ENCODE data around the gene ESRRG. TPM values are rescaled to one million over a fixed set of nuclear protein-coding genes. Genes with fewer than 3 reads are reported as not detected.
A peak's percentile ranks its signal among the peaks of the same experiment; 100 is the strongest.

Gene ESRRG
- total and polyA plus RNA-seq, 2 of the 8 experiments (the other 6 are each of a cell fraction or from before 2014, with no cell fraction given): 0.59 to 1.4 TPM

- no peak overlapping the region for H4K5ac ChIP-seq (ENCODE audit: insufficient read length, low read depth, low read length)
- H2AFZ ChIP-seq (ENCODE audit: low read length): peak overlapping the region; percentile 9
- no peaks in the 10 kb centered on the region for H3K23me2 ChIP-seq (ENCODE audit: low read depth, low read length)
- no peak overlapping the region for H3K4me3 ChIP-seq (ENCODE audit: extremely low read depth in 1 of 4, insufficient read depth in 2 of 4, low read depth in 3 of 4, low read length in 4 of 4)
- no peak overlapping the region for H3K4me2 ChIP-seq (ENCODE audit: insufficient read depth in 1 of 2, low read depth in 2 of 2, low read length in 2 of 2)
- H2BK5ac ChIP-seq (ENCODE audit: low read depth, low read length): no peak overlapping the region
- H4K8ac ChIP-seq (ENCODE audit: extremely low read depth, insufficient read depth, low read length): no peak overlapping the region
- no peaks in the 10 kb centered on the region for H3K79me2 ChIP-seq (ENCODE audit: control insufficient read depth in 1 of 2, insufficient read depth in 2 of 2, low read length in 2 of 2)
- no peak overlapping the region for H2BK12ac ChIP-seq (ENCODE audit: low read depth, low read length)
- no peak overlapping the region for H3K23ac ChIP-seq (ENCODE audit: insufficient read length)
- no peak overlapping the region for H3K4ac ChIP-seq (replicated peaks; ENCODE audit: insufficient read length, low read depth, low read length)
- no peaks in the 10 kb centered on the region for H3K9me3 ChIP-seq (ENCODE audit: insufficient read depth in 2 of 2, low read depth in 1 of 2, low read length in 1 of 2)
- 79% methylated on average over 7 of the region's 7 CpGs; no CpG with 5 or more reads in 1 of the 2 experiments for WGBS, 2 experiments (ENCODE audit: extremely low coverage in 1 of 2, insufficient coverage in 1 of 2, insufficient read length in 1 of 2, insufficient replicate concordance in 2 of 2, low coverage in 1 of 2, low lambda C conversion rate in 2 of 2, missing lambda C conversion rate in 1 of 2)
- peaks cover 0 to 5% (median 0%) of the 10 kb centered on the region in 4 experiments; a peak in 1 of 7 replicates for H3K4me1 ChIP-seq (replicated peaks in 1 of 4; ENCODE audit: control insufficient read depth in 3 of 4, insufficient read depth in 4 of 4, low read length in 3 of 4)
- POLR2A ChIA-PET (ENCODE audit: partially characterized antibody): no interaction called here
- H4K20me1 ChIP-seq (replicated peaks in 1 of 2; ENCODE audit: control insufficient read depth in 1 of 2, insufficient read depth in 2 of 2, low read length in 2 of 2): no peaks in the 10 kb centered on the region
- no peak overlapping the region for H2BK120ac ChIP-seq (replicated peaks; ENCODE audit: low read depth, low read length)
- H2AK5ac ChIP-seq (ENCODE audit: low read depth, low read length): no peak overlapping the region
- no peak overlapping the region for H3K14ac ChIP-seq (ENCODE audit: insufficient read length)
- no peak overlapping the region for H3K18ac ChIP-seq (ENCODE audit: extremely low read depth, low read length)
- FAIRE-seq: peak; percentile 48
- H3K56ac ChIP-seq (replicated peaks; ENCODE audit: insufficient read length, low read depth, low read length): no peak overlapping the region
- H2BK20ac ChIP-seq (ENCODE audit: low read length): no peak overlapping the region
- H3K9ac ChIP-seq (replicated peaks in 1 of 4; ENCODE audit: extremely low read depth in 1 of 4, low read depth in 3 of 4, low read length in 3 of 4): no peak overlapping the region
- peaks cover 0 to 1% (median 0%) of the 10 kb centered on the region in 4 experiments; a peak in 1 of 7 replicates for H3K27me3 ChIP-seq (replicated peaks in 1 of 4; ENCODE audit: control insufficient read depth in 3 of 4, extremely low read depth in 1 of 4, insufficient read depth in 3 of 4, low read length in 3 of 4)
- no peak overlapping the region for H3K27ac ChIP-seq (ENCODE audit: low read depth, low read length)
- no peaks in the 10 kb centered on the region for H3K79me1 ChIP-seq (ENCODE audit: low read depth, low read length)
- no peaks in the 10 kb centered on the region for H3K36me3 ChIP-seq (ENCODE audit: control insufficient read depth in 2 of 4, insufficient read depth in 4 of 4, low read length in 3 of 4)
- DNase-seq (ENCODE audit: low read depth in 1 of 2, low spot score in 2 of 2): peak in 1 of 2 experiments; percentile 7
- no peak overlapping the region for H2BK15ac ChIP-seq (ENCODE audit: low read length)
- CTCF ChIA-PET (ENCODE audit: partially characterized antibody): interaction anchor here (0.5 to 0.8 kb wide), 3 partner anchors 17 to 71 kb away, joined by 3 read pairs; no protein-coding TSS in a partner anchor
- no peak overlapping the region for H4K91ac ChIP-seq (replicated peaks; ENCODE audit: insufficient read length, low read length)
- TF ChIP-seq KDM4A (IDR thresholded peaks at IDR 0.05; ENCODE audit: low read depth, low read length, severe bottlenecking) (no peak), CEBPB (IDR thresholded peaks at IDR 0.05; ENCODE audit: low read depth, low read length) (no peak), ATF2 (IDR thresholded peaks at IDR 0.05; ENCODE audit: low read length) (no peak), USF2 (IDR thresholded peaks at IDR 0.05; ENCODE audit: low read length) (no peak)
Measured at GRCh38 chr1:216502528-216503162, 220.6 kb downstream of the ESRRG start.

All from H1 (cell line).